LNCAP (cell line): ENCODE results near the gene NSUN3.
A peak's percentile ranks its signal among the peaks of the same experiment; 100 is the strongest.

Experiments used
- CTCF ChIP-seq: fragments of 450-650 bp; IDR thresholded peaks from 2 replicates; pipeline ENCODE4 v1.5.1; 2017; ENCODE audit warnings: mild to moderate bottlenecking

NSUN3 gene

GRCh38 chr3:94036909-94037507, 25.9 kb upstream of the NSUN3 start:
- TF ChIP-seq CTCF, result peak; percentile 62

- no peak for TF ChIP-seq CTCF
Observed at GRCh38 chr3:94043285-94043684, 19.6 kb upstream of the NSUN3 start.

- no peak for TF ChIP-seq CTCF
Observed at GRCh38 chr3:94046533-94046932, 16.3 kb upstream of the NSUN3 start.

GRCh38 chr3:94049267-94049666, 13.6 kb upstream of the NSUN3 start:
- TF ChIP-seq CTCF, result no peak

GRCh38 chr3:94050546-94050945, 12.3 kb upstream of the NSUN3 start:
- TF ChIP-seq CTCF, result no peak

- TF ChIP-seq CTCF, result no peak
Observed at GRCh38 chr3:94061297-94061696, 1.6 kb upstream of the NSUN3 start.

- no peak for TF ChIP-seq CTCF
Observed at GRCh38 chr3:94063496-94064119, 747 bp downstream of the NSUN3 start.
